ENCODE results near the gene LDLRAD3.

LDLRAD3 gene

DNA sequence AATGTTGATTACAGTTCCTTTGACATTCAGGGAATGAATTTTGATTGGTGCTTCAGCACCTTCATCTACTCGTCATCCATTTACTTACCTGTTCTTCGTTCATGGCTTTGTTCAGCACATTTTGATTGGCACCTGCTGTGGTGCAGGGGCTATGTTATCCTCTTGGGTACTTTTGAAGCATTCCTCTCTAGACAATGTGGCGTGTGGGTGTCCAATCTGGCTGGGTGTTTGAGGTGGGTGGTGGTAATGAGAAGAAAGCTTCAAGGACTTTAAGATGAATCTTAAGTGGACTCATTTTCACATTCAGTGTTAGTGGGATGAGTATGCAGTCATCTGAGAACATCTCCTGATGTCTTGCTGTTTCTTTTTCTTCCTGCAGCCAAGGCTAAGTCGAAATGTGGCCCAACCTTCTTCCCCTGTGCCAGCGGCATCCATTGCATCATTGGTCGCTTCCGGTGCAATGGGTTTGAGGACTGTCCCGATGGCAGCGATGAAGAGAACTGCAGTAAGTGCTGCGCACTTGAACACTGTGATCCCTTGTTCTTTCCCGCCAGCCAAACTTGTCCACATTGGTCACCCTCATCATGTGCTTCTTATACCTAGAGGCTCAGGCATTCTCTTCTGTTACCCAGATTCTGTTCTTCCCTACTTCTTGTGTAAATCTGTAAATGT lies 137.5 kb downstream of the LDLRAD3 start:
- DNase-seq = no peak

DNA sequence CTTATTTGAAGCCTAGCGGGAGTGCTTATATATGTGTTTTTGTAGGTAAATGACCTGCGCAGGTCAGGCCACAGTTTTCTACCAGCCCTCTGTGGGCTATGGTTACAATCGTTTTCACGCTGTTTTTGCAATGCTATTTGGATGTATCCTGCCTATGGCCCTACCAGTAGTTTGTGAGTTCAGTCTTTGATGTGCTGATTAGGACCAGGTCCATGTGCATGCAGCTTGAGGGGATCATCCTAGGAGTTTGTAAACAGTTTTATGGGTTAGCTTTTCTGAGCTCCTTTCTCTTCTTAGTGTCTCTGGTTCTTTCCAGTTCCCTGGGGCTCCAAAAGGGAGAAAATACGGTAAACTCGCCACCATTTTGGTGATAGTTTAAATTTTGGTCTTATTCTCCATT lies 142.5 kb downstream of the LDLRAD3 start:
- DNase-seq = no peak

DNA sequence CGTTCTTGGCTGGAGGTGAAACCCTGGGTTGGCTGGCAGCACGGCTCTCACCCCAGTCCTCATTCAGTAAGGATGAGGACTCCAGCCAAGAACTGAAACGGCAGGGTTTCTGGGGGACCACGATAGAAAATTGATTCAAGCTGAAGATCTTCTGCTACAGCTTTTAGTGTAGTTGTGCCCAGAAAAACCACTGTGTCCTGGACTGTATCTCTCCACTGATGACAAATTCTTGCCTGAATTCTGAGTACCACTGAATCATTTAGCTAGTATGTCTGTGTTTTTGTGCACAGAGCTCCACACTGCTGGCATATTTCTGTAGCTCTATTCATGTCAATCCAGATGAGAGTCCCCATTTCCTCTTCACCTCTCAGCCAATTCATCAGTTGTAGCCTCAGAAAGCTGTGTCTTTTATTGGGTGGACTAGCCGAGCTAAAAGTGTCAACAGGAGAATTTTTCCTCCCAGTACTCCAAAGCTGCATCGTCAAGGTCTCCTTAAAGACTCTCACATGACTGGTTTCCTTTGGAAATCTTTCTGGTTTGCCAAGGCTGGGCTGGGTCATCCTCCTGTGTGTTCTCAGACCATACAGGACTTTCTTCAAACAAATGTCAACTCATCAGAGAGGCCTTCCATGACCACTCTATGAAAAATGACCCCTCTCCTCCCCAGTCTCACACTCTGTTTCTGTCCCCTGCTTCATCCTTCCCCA lies 144.6 kb downstream of the LDLRAD3 start:
- DNase-seq = no peak

DNA sequence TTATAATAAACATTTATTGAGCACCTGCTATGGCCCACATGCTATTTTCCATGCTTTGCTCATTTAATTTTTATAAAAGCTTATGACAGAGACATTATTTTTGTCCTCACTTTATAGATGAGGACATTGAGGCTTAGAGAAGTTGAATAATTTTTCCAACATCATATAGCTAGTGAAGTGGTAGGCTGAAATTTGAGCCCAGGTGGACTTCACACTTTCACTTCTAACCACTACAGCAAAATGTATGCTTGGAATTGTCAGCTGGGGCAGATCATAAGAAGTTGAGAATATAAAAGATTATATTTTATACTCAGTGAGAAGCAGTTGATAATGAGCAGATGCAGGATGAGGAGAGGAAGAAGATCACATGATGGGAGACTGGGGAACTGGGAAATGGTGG lies 146.1 kb downstream of the LDLRAD3 start:
- DNase-seq = no peak

DNA sequence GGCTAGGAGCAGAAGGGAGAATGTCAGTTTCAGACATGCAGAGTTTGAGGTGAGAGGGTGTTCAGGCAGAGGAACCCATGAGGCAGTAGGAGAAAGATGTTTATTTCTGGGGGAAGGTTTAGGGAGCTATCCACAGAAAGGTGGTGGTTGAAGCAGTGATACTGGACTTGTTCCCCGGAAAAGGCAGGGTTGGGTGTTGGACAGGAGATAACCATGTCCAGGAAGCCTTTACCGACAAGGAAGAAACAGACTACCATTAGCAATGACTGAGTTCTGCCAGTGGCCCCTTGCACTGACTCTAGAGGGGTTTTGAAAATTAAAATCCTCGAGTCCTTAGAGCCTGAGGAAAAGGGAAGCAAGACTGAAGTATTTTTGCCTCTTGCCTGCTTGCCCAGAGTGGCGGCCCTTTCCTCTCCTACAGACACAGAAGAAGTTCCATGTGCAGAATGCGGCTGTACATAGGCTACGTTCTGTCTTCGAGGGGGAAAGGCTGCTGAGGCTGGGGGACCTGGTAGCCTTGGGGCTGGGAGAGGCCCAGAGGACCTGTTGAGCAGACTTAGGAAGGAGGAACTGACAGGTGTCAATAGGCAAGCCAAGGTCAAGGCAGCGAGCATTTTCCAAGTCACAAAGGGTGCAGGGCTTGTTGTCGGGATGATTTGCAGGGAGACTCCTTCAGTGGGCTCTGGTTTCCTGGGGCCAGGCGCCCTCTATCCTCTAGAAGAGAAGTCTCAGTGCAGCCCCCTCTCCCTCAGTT lies 146.7 kb downstream of the LDLRAD3 start:
- DNase-seq = no peak

DNA sequence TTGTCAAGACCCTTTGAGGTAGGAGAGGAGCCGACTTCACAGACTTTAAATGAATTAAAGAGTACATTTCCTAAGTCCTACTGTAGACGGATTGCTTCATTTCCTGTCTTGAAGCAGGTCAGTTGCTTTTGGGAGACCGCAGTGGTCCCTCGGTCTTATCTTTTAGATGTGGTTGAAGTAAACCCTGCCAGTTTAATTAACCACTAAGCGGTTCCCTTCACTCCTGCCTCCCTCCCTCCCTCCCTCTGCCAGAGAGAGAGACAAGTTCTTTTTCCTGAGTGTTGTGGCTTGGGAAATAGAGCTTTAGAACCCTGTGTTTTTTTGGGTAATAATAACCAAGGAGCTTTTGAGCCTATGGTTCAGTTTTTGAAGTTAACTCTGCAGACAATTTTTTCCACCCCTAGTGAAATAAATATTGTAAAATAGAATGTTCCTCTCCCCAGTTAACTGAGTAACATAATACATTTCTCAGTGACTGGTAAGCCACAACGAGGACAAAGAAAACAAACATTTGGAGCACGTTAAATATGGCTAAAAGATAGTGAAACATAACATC lies 147.5 kb downstream of the LDLRAD3 start:
- DNase-seq = no peak

DNA sequence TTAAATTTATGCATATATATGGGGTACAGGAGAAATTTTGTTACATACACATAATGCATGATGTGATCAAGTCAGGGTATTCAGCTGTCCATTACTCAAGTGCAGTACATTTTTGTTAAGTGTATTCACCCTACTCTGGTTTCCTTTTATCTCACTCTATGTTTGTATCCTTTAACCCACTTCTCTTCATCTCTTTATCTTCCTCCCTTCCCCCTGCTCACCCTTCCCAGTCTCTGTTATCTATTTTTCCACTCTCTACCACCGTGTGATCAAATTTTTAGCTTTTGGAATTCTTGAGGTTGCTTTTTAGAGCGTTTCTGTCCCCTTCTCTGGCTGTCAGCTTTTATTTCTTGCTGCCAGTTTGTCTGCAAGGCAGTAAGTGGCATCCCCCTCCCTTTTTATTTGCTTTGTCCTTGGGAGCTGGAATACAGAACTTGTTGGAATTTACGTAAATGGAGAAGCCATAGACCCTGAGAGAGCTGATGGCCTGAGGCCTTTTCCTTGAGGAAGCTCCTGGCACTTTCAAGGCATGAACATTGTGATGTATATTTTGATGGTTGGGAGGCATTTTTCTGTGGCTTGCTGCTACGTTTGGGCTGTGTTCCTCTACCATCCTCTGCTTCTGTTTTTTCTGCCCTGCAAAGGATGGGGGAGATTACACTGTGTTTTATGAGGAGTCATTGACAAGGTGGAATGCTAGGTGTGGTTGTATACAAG lies 148.6 kb downstream of the LDLRAD3 start:
- no peak for DNase-seq

DNA sequence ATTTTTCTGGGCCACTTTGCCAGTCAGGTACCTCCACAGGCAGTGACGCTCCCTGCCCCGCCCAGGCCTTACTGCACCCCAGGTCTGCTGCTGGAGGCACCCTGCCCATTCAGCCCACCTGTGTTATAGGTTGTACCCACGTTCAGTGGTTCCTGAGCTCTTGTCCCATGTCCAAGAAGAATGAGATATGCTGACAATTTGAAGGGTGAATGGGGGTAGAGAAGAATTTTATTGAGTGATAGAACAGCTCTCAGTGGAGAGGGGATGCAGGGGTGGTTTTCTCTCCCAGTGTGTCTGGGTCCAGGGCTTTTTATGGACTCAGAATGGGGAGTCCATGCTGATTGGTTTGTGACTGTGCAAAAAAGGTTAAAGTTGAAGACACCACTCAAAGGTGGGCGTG lies 149.7 kb downstream of the LDLRAD3 start:
- DNase-seq = no peak

DNA sequence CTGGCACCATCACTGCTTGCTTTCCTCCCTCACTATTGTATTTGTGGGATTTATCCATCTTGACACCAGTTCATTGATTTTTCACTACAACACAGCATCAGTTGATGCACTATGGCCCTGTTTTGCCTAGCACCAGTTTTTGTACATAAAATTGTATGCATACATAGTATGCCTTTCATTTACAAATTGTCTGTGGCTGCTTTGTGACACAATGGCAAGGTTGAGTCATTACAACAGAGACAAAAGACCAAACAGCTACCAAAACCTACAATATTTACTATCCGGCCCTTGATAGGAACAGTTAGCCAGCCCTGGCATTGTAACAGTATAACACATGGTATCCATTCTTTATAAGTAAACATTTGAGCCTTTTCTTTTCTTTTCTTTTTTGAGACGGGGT lies 150.3 kb downstream of the LDLRAD3 start:
- no peak for DNase-seq

DNA sequence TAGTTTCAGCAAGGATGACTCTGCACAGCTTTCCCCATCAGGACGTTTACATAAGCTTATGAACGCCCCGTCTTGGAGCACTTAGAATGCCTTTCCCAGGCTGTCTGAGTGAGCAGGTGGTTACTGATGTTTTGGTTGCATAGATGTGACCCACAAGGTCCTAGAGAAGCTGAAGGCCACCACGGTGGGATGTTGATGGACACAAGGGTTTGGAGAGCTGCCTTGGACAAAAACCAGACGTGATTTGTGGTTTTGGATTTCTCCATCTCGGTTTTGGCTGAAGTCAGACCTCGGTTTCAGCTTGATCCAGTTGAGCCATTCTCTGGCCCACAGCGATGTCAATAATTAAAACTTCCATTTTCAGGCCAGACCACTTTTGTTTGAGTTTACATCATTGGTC lies 151.9 kb downstream of the LDLRAD3 start:
- no peak for DNase-seq

DNA sequence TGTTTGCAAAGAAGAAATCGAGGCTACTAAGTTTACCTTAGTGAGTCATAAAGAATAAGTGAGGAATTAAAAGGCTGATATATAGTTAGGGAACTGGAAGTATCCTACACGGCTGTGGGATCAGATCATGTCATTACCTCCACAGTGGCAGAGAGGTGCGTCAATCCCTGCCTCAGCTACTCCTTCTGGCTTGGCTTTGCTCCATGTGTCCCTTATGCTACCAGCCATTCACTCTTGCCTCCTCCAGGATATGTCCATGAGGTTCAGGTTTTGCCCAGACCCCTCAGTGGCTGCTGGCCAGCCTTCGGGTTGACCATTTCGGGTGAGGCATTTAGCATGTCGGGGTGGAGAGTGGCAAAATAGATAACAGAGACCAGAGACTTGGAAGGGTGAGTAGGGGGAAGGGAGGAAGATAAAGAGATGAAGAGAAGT lies 153.4 kb downstream of the LDLRAD3 start:
- no peak for DNase-seq

DNA sequence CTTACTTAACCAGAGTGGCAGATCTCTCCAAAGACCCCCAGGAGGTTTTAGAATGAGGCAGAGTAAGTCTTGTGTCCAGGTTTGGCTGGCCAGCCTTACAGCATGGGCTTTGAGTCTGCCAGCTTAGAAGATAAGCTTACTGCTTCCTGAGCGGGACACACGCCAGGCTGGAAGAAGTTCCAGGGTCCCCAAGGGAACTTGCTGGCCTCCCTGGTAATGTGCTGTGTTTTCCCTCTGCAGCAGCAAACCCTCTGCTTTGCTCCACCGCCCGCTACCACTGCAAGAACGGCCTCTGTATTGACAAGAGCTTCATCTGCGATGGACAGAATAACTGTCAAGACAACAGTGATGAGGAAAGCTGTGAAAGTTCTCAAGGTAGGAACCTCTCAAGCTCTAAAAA lies 154.2 kb downstream of the LDLRAD3 start:
- DNase-seq = no peak

DNA sequence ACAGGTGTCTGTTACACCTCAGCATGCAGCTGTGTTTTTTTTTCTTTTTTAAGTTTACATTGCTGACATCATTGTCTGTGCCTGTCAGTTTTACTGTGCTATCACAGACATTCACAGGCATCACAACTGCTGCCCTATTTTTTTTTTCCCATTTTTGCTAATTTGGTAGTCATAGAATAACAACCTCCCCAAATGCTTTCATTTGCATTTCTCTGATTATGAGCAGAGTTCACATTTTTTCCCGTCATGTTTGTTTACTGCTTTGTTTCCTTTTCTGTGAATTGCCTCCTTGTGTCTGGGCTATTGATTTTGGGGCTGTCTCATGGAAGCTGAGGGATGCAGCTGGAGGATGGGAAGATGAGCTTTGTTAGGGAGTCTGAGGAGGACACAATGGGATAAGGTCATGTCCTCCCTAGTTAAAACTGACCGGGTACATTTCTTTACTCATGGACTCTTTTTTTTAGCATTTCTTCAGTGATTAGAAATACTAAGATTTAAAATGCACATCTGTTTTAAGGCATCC lies 155.1 kb downstream of the LDLRAD3 start:
- DNase-seq = no peak

DNA sequence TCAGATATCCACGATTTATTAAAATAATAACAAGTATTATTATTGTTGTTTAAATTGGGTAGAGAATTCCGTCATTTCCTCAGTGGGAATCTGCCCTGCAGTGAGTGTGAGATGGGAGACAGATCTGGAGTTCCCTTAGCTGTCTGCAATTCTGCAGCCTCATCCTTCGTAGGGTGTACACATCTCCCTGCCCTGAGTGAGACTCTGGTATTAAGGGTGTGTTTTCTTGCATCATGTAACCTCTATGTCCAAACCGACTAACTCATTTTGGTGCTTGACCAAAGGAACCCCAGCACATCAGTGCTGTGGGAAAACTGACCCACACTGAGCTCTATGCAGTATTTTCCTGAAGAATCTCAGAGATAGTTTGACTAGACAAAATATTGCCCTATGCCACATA lies 157.6 kb downstream of the LDLRAD3 start:
- no peak for DNase-seq

DNA sequence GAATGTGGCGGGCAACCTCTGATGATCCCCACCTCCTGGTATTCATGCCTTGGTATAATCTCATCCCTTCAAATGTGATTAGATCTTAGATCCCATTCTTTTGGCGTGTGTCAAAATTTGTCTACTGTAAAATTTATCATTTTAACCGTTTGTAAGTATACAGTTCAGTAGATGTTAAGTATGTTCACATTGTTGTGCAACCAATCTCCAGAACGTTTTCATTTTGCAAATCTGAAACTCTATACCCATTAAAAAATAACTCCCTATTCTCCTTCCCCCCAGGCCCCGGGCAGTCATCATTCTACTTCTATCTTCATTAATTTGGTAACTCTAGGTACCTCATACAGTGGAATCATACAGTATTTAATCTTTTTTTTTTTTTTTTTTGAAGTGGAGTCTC lies 159.0 kb downstream of the LDLRAD3 start:
- no peak for DNase-seq

DNA sequence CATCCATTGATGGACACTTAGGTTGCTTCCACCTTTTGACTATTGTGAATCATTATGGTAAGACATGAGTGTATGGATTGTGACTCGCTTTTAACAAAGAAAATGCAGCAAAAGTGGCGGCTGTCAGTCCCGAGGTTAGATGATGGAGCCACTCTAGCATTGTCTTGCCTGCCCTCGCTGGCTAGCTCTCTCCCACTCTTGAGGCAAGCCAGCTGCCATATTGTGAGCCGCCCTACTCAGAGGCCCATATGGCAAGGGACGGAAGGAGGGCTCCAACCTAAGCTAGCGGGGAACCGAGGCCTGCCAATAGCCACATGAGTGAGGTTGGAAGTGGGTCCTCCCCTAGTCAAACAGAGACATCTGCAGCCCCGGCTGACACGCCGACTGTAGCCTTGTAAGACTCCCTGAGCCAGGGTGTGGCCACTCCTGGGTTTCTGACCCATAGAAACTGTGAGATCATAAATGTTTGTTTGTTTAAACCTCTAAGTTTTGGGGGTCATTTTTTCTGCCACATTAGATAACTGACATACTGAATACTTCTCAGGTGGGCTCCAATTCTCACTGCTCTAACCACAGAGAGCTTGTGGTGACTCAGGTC lies 160.2 kb downstream of the LDLRAD3 start:
- DNase-seq = no peak

DNA sequence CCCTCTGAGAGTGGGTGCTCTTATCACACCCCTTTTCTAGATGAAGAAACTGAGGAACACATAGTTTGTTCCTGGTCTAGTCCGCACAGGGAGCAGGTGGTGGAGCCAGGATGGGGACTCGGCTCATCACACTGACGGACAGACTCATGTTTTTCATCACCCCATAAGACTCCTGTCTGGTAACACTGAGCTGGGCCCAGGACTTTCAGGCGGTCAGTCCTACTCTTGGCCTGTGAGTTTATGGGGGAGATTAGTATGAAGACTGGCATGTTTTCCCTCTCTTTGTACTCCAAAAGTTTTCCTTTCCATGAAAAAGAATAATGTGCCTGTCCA lies 160.8 kb downstream of the LDLRAD3 start:
- DNase-seq = no peak

DNA sequence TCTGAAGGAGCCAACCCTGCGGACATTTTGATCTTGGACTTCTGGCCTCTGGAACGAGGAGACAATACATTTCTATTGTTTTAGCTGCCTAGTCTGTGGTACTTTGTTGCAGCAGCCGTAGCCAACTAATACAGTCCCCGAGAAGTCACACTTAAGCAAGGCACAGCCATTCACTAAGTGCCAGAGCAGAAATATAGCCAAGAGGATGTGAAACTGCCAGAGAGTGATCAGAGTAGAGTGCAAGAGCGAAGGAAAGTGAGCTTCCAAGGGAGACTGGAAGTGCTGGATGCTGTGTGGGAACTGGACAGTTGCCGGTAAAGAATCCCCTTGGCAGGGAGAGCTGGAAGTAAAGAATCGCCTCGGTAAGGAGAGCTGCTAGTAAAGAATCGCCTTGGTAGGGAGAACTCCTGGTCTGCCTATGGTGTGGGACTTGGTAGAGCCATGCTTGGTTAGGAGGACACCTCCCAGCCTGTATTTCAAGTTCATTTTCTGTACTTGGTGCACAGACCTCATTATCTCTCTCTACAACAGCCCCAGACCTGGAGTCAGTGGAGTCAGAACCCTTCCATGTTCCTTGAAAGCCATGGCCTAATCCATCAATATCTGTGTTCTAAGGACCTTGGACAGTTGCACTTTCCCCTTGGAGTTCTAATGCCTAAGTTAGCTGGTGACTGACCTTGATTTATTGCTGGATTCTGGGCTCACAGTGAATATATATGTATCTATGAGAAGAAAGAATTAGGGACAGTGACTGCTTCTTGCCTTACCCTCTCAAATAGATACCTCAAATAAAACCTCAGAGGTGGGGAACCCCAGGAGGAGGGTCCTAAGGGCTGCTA lies 162.1 kb downstream of the LDLRAD3 start:
- DNase-seq = no peak

DNA sequence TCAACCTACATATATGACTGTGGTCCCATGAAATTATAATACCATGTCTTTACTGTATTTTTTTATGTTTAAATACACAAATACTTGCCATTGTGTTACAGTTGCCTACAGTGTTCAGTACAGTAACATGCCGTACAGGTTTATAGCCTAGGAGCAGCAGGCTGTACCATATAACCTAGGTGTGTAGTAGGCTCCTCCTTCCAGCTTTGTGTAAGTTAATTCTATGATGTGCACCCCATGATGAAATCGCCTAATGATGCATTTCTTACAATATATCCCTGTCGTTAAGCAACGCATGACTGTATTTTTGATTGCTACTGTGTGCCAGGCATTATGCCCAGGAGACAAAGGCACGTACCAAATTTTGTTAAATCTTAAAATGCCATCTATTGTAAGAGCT lies 163.7 kb downstream of the LDLRAD3 start:
- DNase-seq = no peak

DNA sequence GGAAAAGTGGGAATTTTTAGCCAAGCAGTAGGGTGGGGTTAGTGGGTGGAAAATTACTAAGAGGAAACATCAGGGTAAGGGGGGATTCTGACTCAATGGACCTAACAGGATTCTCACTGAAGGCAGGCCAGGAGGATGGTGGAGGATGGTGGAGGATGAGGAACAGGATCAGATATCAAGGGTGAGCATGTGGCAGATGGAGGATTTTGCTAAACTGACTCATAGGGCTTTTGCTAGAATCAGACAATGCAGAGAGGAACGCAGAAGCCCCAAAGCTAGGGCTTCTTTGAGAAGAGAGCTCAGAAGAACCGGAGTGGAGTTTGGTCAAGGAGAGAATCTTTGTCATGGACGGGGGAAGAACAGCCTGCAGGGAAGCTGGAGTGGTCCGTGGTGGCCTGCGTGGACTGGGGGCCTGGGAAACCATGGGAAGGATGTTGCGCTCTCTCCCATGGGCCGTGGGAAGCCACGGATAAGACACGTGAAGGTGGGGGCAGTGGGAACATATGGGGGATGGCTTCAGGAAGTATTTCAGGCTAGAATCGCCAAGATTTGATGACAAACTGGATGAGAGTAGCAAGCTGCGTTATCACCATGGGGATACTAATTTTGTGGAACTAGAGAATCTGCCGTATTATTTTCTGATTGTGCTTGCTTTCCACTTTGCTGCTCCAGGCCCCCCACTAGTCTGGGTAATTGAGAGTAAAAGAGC lies 165.2 kb downstream of the LDLRAD3 start:
- no peak for DNase-seq

DNA sequence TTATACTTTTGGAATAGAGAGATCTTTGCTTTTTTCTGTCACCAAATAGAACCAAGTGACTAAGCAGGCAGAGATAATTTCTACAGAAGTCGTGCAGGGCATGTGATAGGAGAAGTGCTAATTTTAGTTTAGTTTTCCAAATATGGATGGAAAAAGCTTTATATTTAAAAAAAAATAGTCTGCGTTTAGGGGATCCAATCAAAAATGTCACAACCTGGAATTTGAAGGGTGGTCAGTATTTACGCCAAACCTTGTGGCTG lies 165.7 kb downstream of the LDLRAD3 start:
- DNase-seq = no peak

Data from CD4-positive, alpha-beta T cell treated with Interleukin-17A for 1 hour (primary cell).